ENCODE data around the gene MAP3K7CL.
A peak's percentile ranks its signal among the peaks of the same experiment; 100 is the strongest.
"Not testable (repeated sequence)": the region's sequence is repeated elsewhere in the genome, so short reads cannot be mapped to it uniquely, and the experiment has no call there.

The MAP3K7CL gene

GRCh38 chr21:29133796-29134195, 3.4 kb downstream of the MAP3K7CL start:
- no peak for DNase-seq

- DNase-seq, result no peak
Observed at GRCh38 chr21:29135481-29135880, 5.0 kb downstream of the MAP3K7CL start.

GRCh38 chr21:29136033-29136432, 5.6 kb downstream of the MAP3K7CL start:
- no peak for DNase-seq

- DNase-seq, result no peak
Observed at GRCh38 chr21:29144736-29145353, 14.4 kb downstream of the MAP3K7CL start.

- peak; percentile 5 to 43 for DNase-seq
Observed at GRCh38 chr21:29145354-29145782, 14.9 kb downstream of the MAP3K7CL start.

- no peak for DNase-seq
Observed at GRCh38 chr21:29145852-29146453, 15.5 kb downstream of the MAP3K7CL start.

- DNase-seq, result no peak
Observed at GRCh38 chr21:29146726-29147125, 16.3 kb downstream of the MAP3K7CL start.

- no peak for DNase-seq
Observed at GRCh38 chr21:29148530-29148929, 18.1 kb downstream of the MAP3K7CL start.

GRCh38 chr21:29149808-29150425, 19.5 kb downstream of the MAP3K7CL start:
- DNase-seq, result no peak

- no peak for DNase-seq
Observed at GRCh38 chr21:29151931-29152330, 21.5 kb downstream of the MAP3K7CL start.

- DNase-seq, result no peak
Observed at GRCh38 chr21:29152916-29153315, 22.5 kb downstream of the MAP3K7CL start.

GRCh38 chr21:29154270-29154669, 23.8 kb downstream of the MAP3K7CL start:
- DNase-seq, result no peak

GRCh38 chr21:29155118-29155932, 24.9 kb downstream of the MAP3K7CL start:
- no peak for DNase-seq

GRCh38 chr21:29155933-29156260, 25.5 kb downstream of the MAP3K7CL start:
- no peak for DNase-seq

GRCh38 chr21:29157080-29157479, 26.6 kb downstream of the MAP3K7CL start:
- no peak for DNase-seq

GRCh38 chr21:29159842-29160241, 29.4 kb downstream of the MAP3K7CL start:
- DNase-seq, result no peak

- DNase-seq, result not testable (repeated sequence)
Observed at GRCh38 chr21:29162825-29163224, 32.4 kb downstream of the MAP3K7CL start.

GRCh38 chr21:29163341-29164115, 33.1 kb downstream of the MAP3K7CL start:
- no peak for DNase-seq

GRCh38 chr21:29164323-29164942, 34.0 kb downstream of the MAP3K7CL start:
- DNase-seq, result peak in 1 of 2 donors; percentile 58

- DNase-seq, result no peak
Observed at GRCh38 chr21:29166323-29166722, 35.9 kb downstream of the MAP3K7CL start.

GRCh38 chr21:29166853-29167252, 36.4 kb downstream of the MAP3K7CL start:
- DNase-seq, result no peak

GRCh38 chr21:29167481-29167880, 37.0 kb downstream of the MAP3K7CL start:
- DNase-seq, result not testable (repeated sequence)
